ENCODE measurements around the gene NFASC.
A peak's percentile ranks its signal among the peaks of the same experiment; 100 is the strongest.

The NFASC gene

DNA sequence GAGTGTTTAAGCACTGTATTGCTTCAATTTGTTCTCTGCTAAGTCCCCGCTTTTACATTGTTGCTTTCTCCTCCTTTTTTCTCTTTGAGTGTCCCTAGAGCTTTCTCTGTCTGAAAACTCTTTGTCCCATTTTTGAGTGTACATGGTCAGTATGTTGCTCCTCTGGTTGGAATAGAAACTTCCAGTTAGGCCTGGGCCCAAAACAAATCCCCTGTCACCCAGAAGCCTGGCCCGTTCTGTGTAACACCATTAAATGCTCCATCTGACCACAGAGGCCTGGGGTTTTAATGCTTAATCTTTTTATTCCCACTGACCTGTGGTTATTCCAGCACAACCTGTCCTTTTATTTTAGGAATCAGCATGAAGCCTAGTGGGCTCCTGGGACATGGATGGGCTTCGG lies 28.3 kb upstream of the NFASC start:
- Histone ChIP-seq H3K9me2 (replicated peaks; ENCODE audit: insufficient read depth, low read length) (no peaks in the 10 kb centered on the region), H3K36me3 (replicated peaks; ENCODE audit: insufficient read depth, low read length) (no peaks in the 10 kb centered on the region), H3F3A (ENCODE audit: insufficient read depth, low read length) (peaks cover 21% of the 10 kb centered on the region), H2AFZ (ENCODE audit: low read length) (peak overlapping the region; percentile 17; the same call in 1 of the 2 replicates), H3K9ac (ENCODE audit: low read length) (0 out of 2 replicates have a peak overlapping the region, but pooled peaks have one; percentile 2), H3K27ac (ENCODE audit: low read length) (peak overlapping the region; percentile 72), H3K4me1 (ENCODE audit: low read length) (peaks cover 34% of the 10 kb centered on the region), H3K4me2 (ENCODE audit: low read depth, low read length) (peak overlapping the region; percentile 36), H3K4me3 (ENCODE audit: low read length) (no peak overlapping the region), H3K9me3 (replicated peaks; ENCODE audit: insufficient read depth, low read length) (no peaks in the 10 kb centered on the region), H3K27me3 (replicated peaks; ENCODE audit: insufficient read depth, low read length) (no peaks in the 10 kb centered on the region), H4K20me1 (ENCODE audit: insufficient read depth, low read length) (no peaks in the 10 kb centered on the region), H3K79me2 (ENCODE audit: low read length) (no peaks in the 10 kb centered on the region)
- DNase-seq: no peak
- TF ChIP-seq, protein P1, sequence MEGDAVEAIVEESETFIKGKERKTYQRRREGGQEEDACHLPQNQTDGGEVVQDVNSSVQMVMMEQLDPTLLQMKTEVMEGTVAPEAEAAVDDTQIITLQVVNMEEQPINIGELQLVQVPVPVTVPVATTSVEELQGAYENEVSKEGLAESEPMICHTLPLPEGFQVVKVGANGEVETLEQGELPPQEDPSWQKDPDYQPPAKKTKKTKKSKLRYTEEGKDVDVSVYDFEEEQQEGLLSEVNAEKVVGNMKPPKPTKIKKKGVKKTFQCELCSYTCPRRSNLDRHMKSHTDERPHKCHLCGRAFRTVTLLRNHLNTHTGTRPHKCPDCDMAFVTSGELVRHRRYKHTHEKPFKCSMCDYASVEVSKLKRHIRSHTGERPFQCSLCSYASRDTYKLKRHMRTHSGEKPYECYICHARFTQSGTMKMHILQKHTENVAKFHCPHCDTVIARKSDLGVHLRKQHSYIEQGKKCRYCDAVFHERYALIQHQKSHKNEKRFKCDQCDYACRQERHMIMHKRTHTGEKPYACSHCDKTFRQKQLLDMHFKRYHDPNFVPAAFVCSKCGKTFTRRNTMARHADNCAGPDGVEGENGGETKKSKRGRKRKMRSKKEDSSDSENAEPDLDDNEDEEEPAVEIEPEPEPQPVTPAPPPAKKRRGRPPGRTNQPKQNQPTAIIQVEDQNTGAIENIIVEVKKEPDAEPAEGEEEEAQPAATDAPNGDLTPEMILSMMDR (IDR thresholded peaks at IDR 0.05; ENCODE audit: low read length): no peak
- no peak for TF ChIP-seq EZH2phosphoT487 (IDR thresholded peaks at IDR 0.05; ENCODE audit: low read length)
- no peak for TF ChIP-seq EZH2 (optimal IDR thresholded peaks at IDR 0.05; ENCODE audit: low read depth, low read length)

DNA sequence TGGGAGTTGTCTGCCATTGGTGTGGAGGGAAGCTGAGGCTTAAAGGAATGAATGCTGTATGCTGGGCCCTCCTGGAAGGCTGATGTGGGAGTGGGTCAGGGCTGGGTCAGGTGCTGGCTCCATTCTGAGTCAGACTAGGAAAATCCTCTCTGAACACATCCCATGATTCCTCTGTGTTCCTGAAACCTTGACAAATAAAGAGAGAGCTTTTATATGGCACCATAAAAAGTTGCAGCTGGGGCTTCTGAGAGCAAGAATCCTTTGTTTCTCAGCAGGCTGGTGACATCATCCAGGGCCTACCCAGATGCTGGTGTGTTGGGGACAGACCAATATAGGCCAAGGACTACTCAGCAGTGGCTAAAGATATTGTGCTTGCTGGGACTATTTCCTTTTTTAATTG lies 27.8 kb upstream of the NFASC start:
- Histone ChIP-seq H3K27ac (ENCODE audit: low read length) (peak overlapping the region; percentile 72), H2AFZ (ENCODE audit: low read length) (peak overlapping the region; percentile 17), H3K9me3 (replicated peaks; ENCODE audit: insufficient read depth, low read length) (no peaks in the 10 kb centered on the region), H4K20me1 (ENCODE audit: insufficient read depth, low read length) (no peaks in the 10 kb centered on the region), H3K4me3 (ENCODE audit: low read length) (no peak overlapping the region), H3K27me3 (replicated peaks; ENCODE audit: insufficient read depth, low read length) (no peaks in the 10 kb centered on the region), H3K9ac (ENCODE audit: low read length) (0 out of 2 replicates have a peak overlapping the region, but pooled peaks have one; percentile 2), H3K4me1 (ENCODE audit: low read length) (peaks cover 34% of the 10 kb centered on the region), H3K9me2 (replicated peaks; ENCODE audit: insufficient read depth, low read length) (no peaks in the 10 kb centered on the region), H3F3A (ENCODE audit: insufficient read depth, low read length) (peaks cover 21% of the 10 kb centered on the region), H3K36me3 (replicated peaks; ENCODE audit: insufficient read depth, low read length) (no peaks in the 10 kb centered on the region), H3K4me2 (ENCODE audit: low read depth, low read length) (peak overlapping the region; percentile 36; the same call in 1 of the 2 replicates), H3K79me2 (ENCODE audit: low read length) (no peaks in the 10 kb centered on the region)
- TF ChIP-seq EZH2phosphoT487 (IDR thresholded peaks at IDR 0.05; ENCODE audit: low read length) (no peak), EZH2 (optimal IDR thresholded peaks at IDR 0.05; ENCODE audit: low read depth, low read length) (no peak)
- TF ChIP-seq, protein P1 (IDR thresholded peaks at IDR 0.05; ENCODE audit: low read length): no peak
- peak; percentile 64 for DNase-seq

DNA sequence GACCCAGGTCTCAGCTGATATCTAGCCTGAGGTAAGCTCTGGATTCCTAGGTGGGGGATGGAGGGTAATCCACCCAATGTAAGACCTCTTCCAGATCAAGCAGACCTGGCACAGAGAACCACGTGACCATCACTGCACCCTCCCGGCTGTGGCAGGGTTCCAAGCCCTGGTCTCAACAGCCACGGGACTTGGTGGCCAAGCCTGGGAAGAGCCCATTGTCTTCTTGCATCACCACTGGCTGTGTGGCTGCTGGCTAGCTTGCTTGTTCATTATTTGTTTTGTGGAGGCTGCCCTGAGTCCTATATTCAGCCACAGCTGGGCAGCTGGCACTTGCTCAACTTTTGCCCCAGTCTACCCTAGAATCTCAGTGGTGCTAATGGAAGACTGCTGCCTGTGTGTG lies 24.1 kb upstream of the NFASC start:
- H4K20me1 ChIP-seq (ENCODE audit: insufficient read depth, low read length): no peaks in the 10 kb centered on the region
- no peaks in the 10 kb centered on the region for H3K36me3 ChIP-seq (replicated peaks; ENCODE audit: insufficient read depth, low read length)
- peaks cover 17% of the 10 kb centered on the region for H3F3A ChIP-seq (ENCODE audit: insufficient read depth, low read length)
- no peaks in the 10 kb centered on the region for H3K9me3 ChIP-seq (replicated peaks; ENCODE audit: insufficient read depth, low read length)
- no peak overlapping the region for H3K4me3 ChIP-seq (ENCODE audit: low read length)
- DNase-seq: no peak
- TF ChIP-seq EZH2phosphoT487 (IDR thresholded peaks at IDR 0.05; ENCODE audit: low read length): no peak
- TF ChIP-seq, protein P1 (IDR thresholded peaks at IDR 0.05; ENCODE audit: low read length): no peak
- TF ChIP-seq EZH2 (optimal IDR thresholded peaks at IDR 0.05; ENCODE audit: low read depth, low read length): no peak
- H3K27ac ChIP-seq (ENCODE audit: low read length): no peak overlapping the region
- no peaks in the 10 kb centered on the region for H3K79me2 ChIP-seq (ENCODE audit: low read length)
- H3K4me1 ChIP-seq (ENCODE audit: low read length): peaks cover 25% of the 10 kb centered on the region
- H3K27me3 ChIP-seq (replicated peaks; ENCODE audit: insufficient read depth, low read length): no peaks in the 10 kb centered on the region
- H2AFZ ChIP-seq (ENCODE audit: low read length): no peak overlapping the region
- no peaks in the 10 kb centered on the region for H3K9me2 ChIP-seq (replicated peaks; ENCODE audit: insufficient read depth, low read length)
- no peak overlapping the region for H3K4me2 ChIP-seq (ENCODE audit: low read depth, low read length)
- H3K9ac ChIP-seq (ENCODE audit: low read length): no peak overlapping the region

All from MM.1S (cell line).